ENCODE results near the gene CTNNA3.

GRCh38 chr10:67277402-67277801 is 418.6 kb downstream of the CTNNA3 start:
- TF ChIP-seq, protein P1, sequence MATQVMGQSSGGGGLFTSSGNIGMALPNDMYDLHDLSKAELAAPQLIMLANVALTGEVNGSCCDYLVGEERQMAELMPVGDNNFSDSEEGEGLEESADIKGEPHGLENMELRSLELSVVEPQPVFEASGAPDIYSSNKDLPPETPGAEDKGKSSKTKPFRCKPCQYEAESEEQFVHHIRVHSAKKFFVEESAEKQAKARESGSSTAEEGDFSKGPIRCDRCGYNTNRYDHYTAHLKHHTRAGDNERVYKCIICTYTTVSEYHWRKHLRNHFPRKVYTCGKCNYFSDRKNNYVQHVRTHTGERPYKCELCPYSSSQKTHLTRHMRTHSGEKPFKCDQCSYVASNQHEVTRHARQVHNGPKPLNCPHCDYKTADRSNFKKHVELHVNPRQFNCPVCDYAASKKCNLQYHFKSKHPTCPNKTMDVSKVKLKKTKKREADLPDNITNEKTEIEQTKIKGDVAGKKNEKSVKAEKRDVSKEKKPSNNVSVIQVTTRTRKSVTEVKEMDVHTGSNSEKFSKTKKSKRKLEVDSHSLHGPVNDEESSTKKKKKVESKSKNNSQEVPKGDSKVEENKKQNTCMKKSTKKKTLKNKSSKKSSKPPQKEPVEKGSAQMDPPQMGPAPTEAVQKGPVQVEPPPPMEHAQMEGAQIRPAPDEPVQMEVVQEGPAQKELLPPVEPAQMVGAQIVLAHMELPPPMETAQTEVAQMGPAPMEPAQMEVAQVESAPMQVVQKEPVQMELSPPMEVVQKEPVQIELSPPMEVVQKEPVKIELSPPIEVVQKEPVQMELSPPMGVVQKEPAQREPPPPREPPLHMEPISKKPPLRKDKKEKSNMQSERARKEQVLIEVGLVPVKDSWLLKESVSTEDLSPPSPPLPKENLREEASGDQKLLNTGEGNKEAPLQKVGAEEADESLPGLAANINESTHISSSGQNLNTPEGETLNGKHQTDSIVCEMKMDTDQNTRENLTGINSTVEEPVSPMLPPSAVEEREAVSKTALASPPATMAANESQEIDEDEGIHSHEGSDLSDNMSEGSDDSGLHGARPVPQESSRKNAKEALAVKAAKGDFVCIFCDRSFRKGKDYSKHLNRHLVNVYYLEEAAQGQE (tag by site-specific recombination; IDR thresholded peaks at IDR 0.05): no peak
- TF ChIP-seq ZNF23 (tag by site-specific recombination; IDR thresholded peaks at IDR 0.05; ENCODE audit: borderline replicate concordance) (no peak), ZNF138 (tag by site-specific recombination; IDR thresholded peaks at IDR 0.05; ENCODE audit: borderline replicate concordance) (no peak), ZNF140 (tag by site-specific recombination; IDR thresholded peaks at IDR 0.05) (no peak), ZNF473 (tag by site-specific recombination; IDR thresholded peaks at IDR 0.05) (no peak), ZNF221 (tag by site-specific recombination; IDR thresholded peaks at IDR 0.05; ENCODE audit: borderline replicate concordance) (no peak)
- TF ChIP-seq, protein P2, sequence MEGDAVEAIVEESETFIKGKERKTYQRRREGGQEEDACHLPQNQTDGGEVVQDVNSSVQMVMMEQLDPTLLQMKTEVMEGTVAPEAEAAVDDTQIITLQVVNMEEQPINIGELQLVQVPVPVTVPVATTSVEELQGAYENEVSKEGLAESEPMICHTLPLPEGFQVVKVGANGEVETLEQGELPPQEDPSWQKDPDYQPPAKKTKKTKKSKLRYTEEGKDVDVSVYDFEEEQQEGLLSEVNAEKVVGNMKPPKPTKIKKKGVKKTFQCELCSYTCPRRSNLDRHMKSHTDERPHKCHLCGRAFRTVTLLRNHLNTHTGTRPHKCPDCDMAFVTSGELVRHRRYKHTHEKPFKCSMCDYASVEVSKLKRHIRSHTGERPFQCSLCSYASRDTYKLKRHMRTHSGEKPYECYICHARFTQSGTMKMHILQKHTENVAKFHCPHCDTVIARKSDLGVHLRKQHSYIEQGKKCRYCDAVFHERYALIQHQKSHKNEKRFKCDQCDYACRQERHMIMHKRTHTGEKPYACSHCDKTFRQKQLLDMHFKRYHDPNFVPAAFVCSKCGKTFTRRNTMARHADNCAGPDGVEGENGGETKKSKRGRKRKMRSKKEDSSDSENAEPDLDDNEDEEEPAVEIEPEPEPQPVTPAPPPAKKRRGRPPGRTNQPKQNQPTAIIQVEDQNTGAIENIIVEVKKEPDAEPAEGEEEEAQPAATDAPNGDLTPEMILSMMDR (tag by site-specific recombination; IDR thresholded peaks at IDR 0.05): no peak
